Uterus (tissue), 4 donors: Measurements from ENCODE around the gene LHPP. TPM values are rescaled to one million over a fixed set of nuclear protein-coding genes. Genes with fewer than 3 reads are reported as not detected.
A peak's percentile ranks its signal among the peaks of the same experiment; 100 is the strongest.
"Not testable (repeated sequence)": the region's sequence is repeated elsewhere in the genome, so short reads cannot be mapped to it uniquely, and the experiment has no call there.

Experiments
- DNase-seq, 2 donors: peaks; one replicate each; pipeline ENCODE4 v3.0.0-alpha.2; 2019 to 2020
- H3K27ac ChIP-seq, 2 donors: fragments of 200-600 bp; sonication (generic); 1 replicate in 1 of 2; 2 replicates in 1 of 2; pipeline ENCODE4 v1.5.1; 2016 to 2018
- H3K27me3 ChIP-seq, 2 donors: fragments of 200-600 bp; sonication (generic); one replicate each; pipeline ENCODE4 v1.5.1; 2018 to 2019; ENCODE audit warnings: control low read depth in 1 of 2
- H3K36me3 ChIP-seq, 2 donors: fragments of 200-600 bp; sonication (generic); one replicate each; pipeline ENCODE4 v1.5.1; 2019; ENCODE audit warnings: control low read depth in 1 of 2
- H3K4me1 ChIP-seq, 2 donors: fragments of 200-600 bp; sonication (generic); one replicate each; pipeline ENCODE4 v1.5.1; 2018 to 2019; ENCODE audit warnings: control low read depth in 1 of 2
- H3K4me3 ChIP-seq, 2 donors: fragments of 200-600 bp; sonication (generic); 1 replicate in 1 of 2; 2 replicates in 1 of 2; pipeline ENCODE4 v1.5.1; 2018 to 2019; ENCODE audit warnings: mild to moderate bottlenecking in 1 of 2
- H3K9me3 ChIP-seq, 2 donors: fragments of 200-600 bp; sonication (generic); one replicate each; pipeline ENCODE4 v1.5.1; 2019; ENCODE audit warnings: control low read depth in 1 of 2
- POLR2A ChIP-seq, 2 donors: fragments of 450-650 bp; IDR thresholded peaks; one replicate each; pipeline ENCODE4 v1.6.1; 2016; ENCODE audit warnings: antibody characterized with exemption in 2 of 2, mild to moderate bottlenecking in 1 of 2, moderate library complexity in 1 of 2
- intact Hi-C: fragments of 100-400 bp; cut with DNase I; formaldehyde crosslinking; loops from one replicate; pipeline ENCODE4 v1.15.1; 2023; ENCODE audit warnings: low total_unique reads
- total RNA-seq, 4 donors: library from RNA; depleted of rRNA in 3 of 4; stranded (reverse); fragments of >200 nt in 3 of 4; gene quantifications; one replicate each; pipeline versions ENCODE4 v1.1.0 to v1.2.4, GENCODE V29; 2014 to 2023
- TF ChIP-seq, protein P1 (sequence below), 4 experiments: fragments of 200-600 bp in 2 of 4; fragments of 450-650 bp in 2 of 4; sonication (generic) in 2 of 4; IDR thresholded peaks; one replicate each; pipeline ENCODE4 v1.5.1; 2016 to 2019; ENCODE audit warnings: antibody characterized with exemption in 4 of 4, mild to moderate bottlenecking in 2 of 4, moderate library complexity in 1 of 4
- donor health status: DM: yes; HTN: yes; CAD: no.

The LHPP gene
- total RNA-seq, 4 donors from 2014 or later: 0.51 to 23.2 (median 15.3) TPM; not detected in 1

DNA sequence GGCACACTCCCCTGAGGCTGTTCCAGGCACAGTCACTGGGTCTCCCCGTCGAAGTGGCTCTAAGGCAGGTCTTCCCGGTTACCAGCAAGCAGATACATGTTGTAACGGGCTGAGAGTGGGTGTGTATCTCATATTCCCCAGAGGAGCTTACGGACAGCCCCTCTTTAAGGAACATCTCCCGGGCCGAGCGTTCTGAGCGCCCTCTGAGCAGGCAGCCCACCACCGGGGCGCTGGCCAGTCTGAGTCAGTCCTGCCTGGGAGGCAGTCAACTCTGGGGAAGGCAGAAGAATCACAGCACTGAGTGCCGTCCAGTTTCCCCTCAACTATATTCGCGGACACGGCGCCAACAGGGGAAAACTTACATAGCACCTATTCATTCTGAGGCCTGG is 117.4 kb downstream of the LHPP start:
- no peak overlapping the region for H3K4me3 ChIP-seq
- intact Hi-C loops: no loop called here
- TF ChIP-seq, protein P1, sequence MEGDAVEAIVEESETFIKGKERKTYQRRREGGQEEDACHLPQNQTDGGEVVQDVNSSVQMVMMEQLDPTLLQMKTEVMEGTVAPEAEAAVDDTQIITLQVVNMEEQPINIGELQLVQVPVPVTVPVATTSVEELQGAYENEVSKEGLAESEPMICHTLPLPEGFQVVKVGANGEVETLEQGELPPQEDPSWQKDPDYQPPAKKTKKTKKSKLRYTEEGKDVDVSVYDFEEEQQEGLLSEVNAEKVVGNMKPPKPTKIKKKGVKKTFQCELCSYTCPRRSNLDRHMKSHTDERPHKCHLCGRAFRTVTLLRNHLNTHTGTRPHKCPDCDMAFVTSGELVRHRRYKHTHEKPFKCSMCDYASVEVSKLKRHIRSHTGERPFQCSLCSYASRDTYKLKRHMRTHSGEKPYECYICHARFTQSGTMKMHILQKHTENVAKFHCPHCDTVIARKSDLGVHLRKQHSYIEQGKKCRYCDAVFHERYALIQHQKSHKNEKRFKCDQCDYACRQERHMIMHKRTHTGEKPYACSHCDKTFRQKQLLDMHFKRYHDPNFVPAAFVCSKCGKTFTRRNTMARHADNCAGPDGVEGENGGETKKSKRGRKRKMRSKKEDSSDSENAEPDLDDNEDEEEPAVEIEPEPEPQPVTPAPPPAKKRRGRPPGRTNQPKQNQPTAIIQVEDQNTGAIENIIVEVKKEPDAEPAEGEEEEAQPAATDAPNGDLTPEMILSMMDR (IDR thresholded peaks at IDR 0.05): no peak
- no peak for TF ChIP-seq POLR2A (IDR thresholded peaks at IDR 0.05)
- H3K27me3 ChIP-seq: no peaks in the 10 kb centered on the region
- H3K27ac ChIP-seq: peak overlapping the region; percentile 43 to 61
- H3K4me1 ChIP-seq: no peaks in the 10 kb centered on the region
- H3K36me3 ChIP-seq: no peaks in the 10 kb centered on the region
- H3K9me3 ChIP-seq: no peaks in the 10 kb centered on the region
- DNase-seq: peak; percentile 44 to 53

DNA sequence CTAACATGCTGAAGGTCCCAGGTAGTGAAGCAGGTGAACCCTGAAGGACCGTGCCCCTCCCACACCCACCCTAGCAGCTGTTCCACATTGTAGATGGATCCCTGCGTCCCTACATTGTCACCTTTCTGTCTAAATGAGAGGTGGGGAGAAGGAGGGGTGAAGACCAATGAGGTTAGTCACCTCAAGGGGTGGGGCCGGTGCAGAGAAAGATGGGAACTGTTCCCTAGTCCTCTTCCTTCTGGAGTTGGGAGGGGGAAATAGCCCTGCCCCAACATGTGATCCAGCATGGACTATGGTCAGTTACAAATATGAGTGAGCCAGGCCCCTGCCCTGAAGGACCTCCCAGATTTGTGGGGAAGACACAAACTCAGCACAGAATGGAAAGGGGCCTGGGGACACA is 124.5 kb downstream of the LHPP start:
- no peak for DNase-seq
- TF ChIP-seq, protein P1 (IDR thresholded peaks at IDR 0.05): no peak
- TF ChIP-seq POLR2A (IDR thresholded peaks at IDR 0.05): no peak
- no peak overlapping the region for H3K27ac ChIP-seq
- peaks cover 0 to 3% of the 10 kb centered on the region in 2 donors for H3K4me1 ChIP-seq
- H3K27me3 ChIP-seq: no peaks in the 10 kb centered on the region
- no peaks in the 10 kb centered on the region for H3K36me3 ChIP-seq
- intact Hi-C loops: no loop called here
- no peaks in the 10 kb centered on the region for H3K9me3 ChIP-seq
- no peak overlapping the region for H3K4me3 ChIP-seq

DNA sequence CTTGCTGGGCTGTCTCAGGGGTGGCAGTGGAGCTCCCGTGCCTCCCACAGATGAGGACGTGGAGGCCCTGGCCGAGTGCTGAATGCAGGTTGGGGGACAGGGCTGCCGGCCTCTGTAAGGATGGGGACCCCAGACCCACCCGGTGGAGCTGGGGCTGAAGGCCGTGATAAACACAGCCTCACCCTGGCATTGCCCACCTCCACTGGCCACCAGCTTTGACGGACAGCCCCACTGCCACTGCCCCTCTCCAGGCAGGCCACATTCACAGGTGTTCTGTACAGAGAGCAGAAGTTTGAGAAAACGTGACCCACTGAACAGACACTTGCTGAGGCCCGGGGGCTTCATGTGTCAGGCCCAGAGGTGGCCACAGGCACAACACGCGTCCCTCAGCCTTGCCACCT is 126.2 kb downstream of the LHPP start:
- no peaks in the 10 kb centered on the region for H3K27me3 ChIP-seq
- TF ChIP-seq, protein P1 (IDR thresholded peaks at IDR 0.05): no peak
- TF ChIP-seq POLR2A (IDR thresholded peaks at IDR 0.05): no peak
- H3K4me3 ChIP-seq: no peak overlapping the region
- intact Hi-C loops: no loop called here
- no peak for DNase-seq
- H3K9me3 ChIP-seq: no peaks in the 10 kb centered on the region
- no peaks in the 10 kb centered on the region for H3K36me3 ChIP-seq
- peaks cover 0 to 3% of the 10 kb centered on the region in 2 donors for H3K4me1 ChIP-seq
- H3K27ac ChIP-seq: peak overlapping the region in 1 of 2 donors; percentile 64

DNA sequence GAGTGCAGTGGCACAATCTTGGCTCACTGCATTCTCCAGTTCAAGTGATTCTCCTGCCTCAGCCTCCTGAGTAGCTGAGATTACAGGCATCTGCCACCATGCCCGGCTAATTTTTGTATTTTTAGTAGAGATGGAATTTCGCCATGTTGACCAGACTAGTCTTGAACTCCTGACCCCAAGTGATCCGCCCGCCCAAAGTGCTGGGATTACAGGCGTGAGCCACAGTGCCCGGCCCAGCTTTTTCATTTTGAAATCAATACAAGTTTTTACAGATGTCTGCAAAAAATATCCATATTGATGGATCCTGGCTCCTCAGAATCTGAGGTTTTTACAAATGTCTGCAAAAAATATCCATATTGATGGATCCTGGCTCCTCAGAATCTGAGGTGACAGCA is 126.7 kb downstream of the LHPP start:
- peak overlapping the region; percentile 61 to 64 for H3K27ac ChIP-seq
- DNase-seq, H3K4me1 ChIP-seq, H3K36me3 ChIP-seq, H3K27me3 ChIP-seq, H3K9me3 ChIP-seq, H3K4me3 ChIP-seq, intact Hi-C loops: not testable (repeated sequence)

DNA sequence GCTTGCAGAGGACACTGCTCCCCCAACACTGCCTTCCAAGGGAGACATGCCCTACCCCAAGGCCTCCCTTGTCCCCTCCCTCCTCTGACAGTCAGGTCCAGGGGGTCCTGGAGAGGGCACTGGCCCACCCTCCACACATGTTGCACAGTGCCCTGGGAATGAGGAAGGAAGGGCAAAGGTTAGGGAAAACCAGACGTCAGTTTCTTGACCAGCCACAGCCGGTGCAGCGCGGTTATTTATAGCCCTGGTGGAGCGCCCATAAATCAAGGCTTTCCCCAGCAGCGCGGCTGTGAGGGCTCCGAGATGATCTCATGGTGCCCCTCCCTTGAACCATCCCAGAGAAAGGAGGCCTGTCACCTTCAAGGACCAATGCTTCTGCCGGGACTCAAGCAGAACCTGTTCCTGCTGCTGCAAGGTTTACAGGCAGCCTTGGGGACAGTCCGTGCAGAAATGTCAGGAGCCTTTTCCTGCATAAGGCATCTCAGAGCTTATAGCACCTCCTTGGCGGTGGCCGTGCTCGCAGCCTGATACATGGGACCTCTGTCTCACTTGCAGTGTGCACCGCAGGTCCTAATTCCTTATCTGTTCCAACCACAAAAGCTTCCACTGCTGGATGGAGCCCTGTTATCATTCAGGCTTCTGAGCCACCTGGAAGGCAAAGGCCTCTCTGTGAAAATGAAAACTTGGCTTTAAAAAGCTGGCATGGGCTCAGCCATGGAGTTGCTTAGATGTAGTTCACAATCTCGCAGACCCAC is 127.3 kb downstream of the LHPP start:
- Histone ChIP-seq H3K36me3 (no peaks in the 10 kb centered on the region), H3K27ac (peak overlapping the region; percentile 61 to 64), H3K27me3 (no peaks in the 10 kb centered on the region), H3K9me3 (no peaks in the 10 kb centered on the region), H3K4me3 (no peak overlapping the region), H3K4me1 (peaks cover 0 to 3% of the 10 kb centered on the region in 2 donors)
- no peak for TF ChIP-seq POLR2A (IDR thresholded peaks at IDR 0.05)
- TF ChIP-seq, protein P1 (IDR thresholded peaks at IDR 0.05): no peak
- DNase-seq: peak; percentile 67 to 69
- intact Hi-C loops: no loop called here
